Panc1 (cell line): ENCODE results near the gene ROCK2. TPM values are rescaled to one million over a fixed set of nuclear protein-coding genes. Genes with fewer than 3 reads are reported as not detected.

Source experiments
- ATAC-seq: fragments of 200-7000 bp; cut with Tn5 transposase; 2 replicates; pipeline ENCODE4 v1.9.1; 2020; ENCODE audit warnings: mild to moderate bottlenecking, moderate library complexity
- BruUV-seq: library from RNA; stranded (reverse); fragments of 400-500 nt; replicated peaks from 2 replicates; lab custom pipeline; 2021; lab: Mats Ljungman, UMichigan
- CTCF ChIA-PET: fragments of 300-600 bp; sonication (Branson Sonifier 250); formaldehyde crosslinking; loops from one replicate; lab custom pipeline; 2022; ENCODE audit warnings: antibody characterized with exemption; lab: Charles Lee
- POLR2A ChIA-PET: fragments of 300-600 bp; sonication (Branson Sonifier 250); formaldehyde crosslinking; loops from one replicate; lab custom pipeline; 2022; ENCODE audit warnings: antibody characterized with exemption; lab: Charles Lee
- DNase-seq: peaks from one replicate; pipeline ENCODE4 v3.0.0-alpha.2; 2010; ENCODE audit warnings: low read depth, low spot score
- H3K27ac ChIP-seq: 2 replicates; pipeline ENCODE4 v1.5.1; 2011; ENCODE audit warnings: mild to moderate bottlenecking, low read length, inconsistent platforms
- H3K27me3 ChIP-seq: fragments of 200-500 bp; sonication (Bioruptor generic); 2 replicates; pipeline ENCODE4 v1.6.0; 2014; ENCODE audit warnings: low read length, inconsistent platforms; ENCODE audit not compliant: control insufficient read depth, insufficient read depth
- H3K36me3 ChIP-seq: fragments of 200-500 bp; sonication (Bioruptor generic); 2 replicates; pipeline ENCODE4 v1.5.1; 2014; ENCODE audit warnings: inconsistent platforms, mild to moderate bottlenecking, low read length, moderate library complexity; ENCODE audit not compliant: control insufficient read depth, insufficient read depth
- H3K4me1 ChIP-seq: 2 replicates; pipeline ENCODE4 v1.5.1; 2011; ENCODE audit warnings: inconsistent platforms, mild to moderate bottlenecking, low read length, moderate library complexity; ENCODE audit not compliant: control insufficient read depth, insufficient read depth
- H3K4me3 ChIP-seq, 2 experiments: 2 replicates each; pipeline ENCODE4 v1.5.1; 2011 to 2012; ENCODE audit warnings: low read depth in 2 of 2, low read length in 2 of 2, mild to moderate bottlenecking in 2 of 2, inconsistent platforms in 1 of 2, moderate library complexity in 1 of 2
- H3K9me3 ChIP-seq: fragments of 200-500 bp; sonication (Bioruptor generic); 2 replicates; pipeline ENCODE4 v1.5.1; 2014; ENCODE audit warnings: low read depth, mild to moderate bottlenecking, inconsistent platforms, low read length, moderate library complexity; ENCODE audit not compliant: control insufficient read depth, insufficient read depth
- POLR2AphosphoS5 ChIP-seq: IDR thresholded peaks from 2 replicates; pipeline ENCODE4 v1.6.1; 2012; ENCODE audit warnings: mild to moderate bottlenecking, low read depth, low read length, moderate library complexity
- SIN3A ChIP-seq: IDR thresholded peaks from 2 replicates; pipeline ENCODE4 v1.6.1; 2012; ENCODE audit warnings: low read depth, mild to moderate bottlenecking, low read length, moderate library complexity, borderline replicate concordance; ENCODE audit not compliant: insufficient read depth
- TCF7L2 ChIP-seq: IDR thresholded peaks from 2 replicates; pipeline ENCODE4 v1.6.1; 2011; ENCODE audit warnings: mild to moderate bottlenecking, low read depth, low read length, inconsistent platforms
- in situ Hi-C: cut with HindIII; loops from 2 replicates; pipeline ENCODE4 v1.10.0; 2016; ENCODE audit warnings: low sequenced_read_pairs, low pct_unique_long_range_greater_than_20kb
- intact Hi-C: fragments of 100-400 bp; cut with micrococcal nuclease; formaldehyde crosslinking; loops from one replicate; pipeline ENCODE4 v1.10.0; 2022; ENCODE audit not compliant: unreplicated experiment
- total RNA-seq: library from RNA; stranded (reverse); gene quantifications from one replicate; pipeline ENCODE4 v1.2.1, GENCODE V29; 2021; ENCODE audit not compliant: unreplicated experiment
- TF ChIP-seq, protein P1 (sequence below), 2 experiments: IDR thresholded peaks; 2 replicates each; pipeline ENCODE4 v1.6.1; 2011 to 2012; ENCODE audit warnings: low read depth in 2 of 2, control low read depth in 1 of 2, low read length in 1 of 2, mild to moderate bottlenecking in 1 of 2, moderate library complexity in 1 of 2; ENCODE audit not compliant: insufficient read depth in 1 of 2
- TF ChIP-seq, protein P2 (sequence below): fragments of 450-650 bp; IDR thresholded peaks from 2 replicates; pipeline ENCODE4 v1.5.1; 2017; ENCODE audit warnings: mild to moderate bottlenecking

ROCK2 gene
- total RNA-seq, 1 experiment from 2014 or later: 47.9 TPM

DNA sequence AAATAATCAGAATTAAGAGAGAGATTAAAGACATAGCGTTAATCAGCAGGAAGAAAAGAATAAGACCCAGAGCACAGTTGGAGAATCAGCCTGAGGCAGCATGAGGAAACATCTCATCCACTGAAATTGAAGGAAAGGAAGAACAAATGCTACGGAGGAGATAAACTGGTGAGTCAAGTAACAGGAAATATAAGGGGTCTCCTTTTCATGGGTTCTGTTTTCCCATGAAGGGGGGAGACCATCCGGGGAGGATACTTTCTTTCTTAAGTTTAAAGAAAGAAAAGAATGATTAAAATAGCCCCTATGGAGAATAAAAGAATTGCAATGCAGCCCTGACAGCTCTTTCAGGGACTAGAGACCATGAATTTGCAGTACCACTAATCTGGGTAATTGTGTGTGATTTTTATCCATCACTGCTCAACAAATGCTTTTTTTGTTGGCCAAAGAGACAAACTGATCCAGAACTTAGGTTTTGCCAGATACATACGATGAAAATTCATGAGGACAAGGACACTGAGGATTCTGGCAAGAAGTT lies 17.7 kb downstream of the ROCK2 start:
- Histone ChIP-seq H3K4me3 (no peak overlapping the region), H3K27ac (no peak overlapping the region), H3K36me3 (no peaks in the 10 kb centered on the region), H3K4me1 (peaks cover 5% of the 10 kb centered on the region; the same call in 1 of the 2 replicates), H3K27me3 (no peaks in the 10 kb centered on the region), H3K9me3 (no peaks in the 10 kb centered on the region)
- intact Hi-C loops (no loop called here), in situ Hi-C loops (no loop called here)
- BruUV-seq: no TSS peak
- CTCF ChIA-PET: no interaction called here
- TF ChIP-seq, protein P1, sequence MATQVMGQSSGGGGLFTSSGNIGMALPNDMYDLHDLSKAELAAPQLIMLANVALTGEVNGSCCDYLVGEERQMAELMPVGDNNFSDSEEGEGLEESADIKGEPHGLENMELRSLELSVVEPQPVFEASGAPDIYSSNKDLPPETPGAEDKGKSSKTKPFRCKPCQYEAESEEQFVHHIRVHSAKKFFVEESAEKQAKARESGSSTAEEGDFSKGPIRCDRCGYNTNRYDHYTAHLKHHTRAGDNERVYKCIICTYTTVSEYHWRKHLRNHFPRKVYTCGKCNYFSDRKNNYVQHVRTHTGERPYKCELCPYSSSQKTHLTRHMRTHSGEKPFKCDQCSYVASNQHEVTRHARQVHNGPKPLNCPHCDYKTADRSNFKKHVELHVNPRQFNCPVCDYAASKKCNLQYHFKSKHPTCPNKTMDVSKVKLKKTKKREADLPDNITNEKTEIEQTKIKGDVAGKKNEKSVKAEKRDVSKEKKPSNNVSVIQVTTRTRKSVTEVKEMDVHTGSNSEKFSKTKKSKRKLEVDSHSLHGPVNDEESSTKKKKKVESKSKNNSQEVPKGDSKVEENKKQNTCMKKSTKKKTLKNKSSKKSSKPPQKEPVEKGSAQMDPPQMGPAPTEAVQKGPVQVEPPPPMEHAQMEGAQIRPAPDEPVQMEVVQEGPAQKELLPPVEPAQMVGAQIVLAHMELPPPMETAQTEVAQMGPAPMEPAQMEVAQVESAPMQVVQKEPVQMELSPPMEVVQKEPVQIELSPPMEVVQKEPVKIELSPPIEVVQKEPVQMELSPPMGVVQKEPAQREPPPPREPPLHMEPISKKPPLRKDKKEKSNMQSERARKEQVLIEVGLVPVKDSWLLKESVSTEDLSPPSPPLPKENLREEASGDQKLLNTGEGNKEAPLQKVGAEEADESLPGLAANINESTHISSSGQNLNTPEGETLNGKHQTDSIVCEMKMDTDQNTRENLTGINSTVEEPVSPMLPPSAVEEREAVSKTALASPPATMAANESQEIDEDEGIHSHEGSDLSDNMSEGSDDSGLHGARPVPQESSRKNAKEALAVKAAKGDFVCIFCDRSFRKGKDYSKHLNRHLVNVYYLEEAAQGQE (IDR thresholded peaks at IDR 0.05; ENCODE audit: insufficient read depth in 1 of 2, low read depth in 2 of 2, low read length in 1 of 2): no peak
- TF ChIP-seq SIN3A (no peak), POLR2AphosphoS5 (no peak), TCF7L2 (no peak)
- TF ChIP-seq, protein P2, sequence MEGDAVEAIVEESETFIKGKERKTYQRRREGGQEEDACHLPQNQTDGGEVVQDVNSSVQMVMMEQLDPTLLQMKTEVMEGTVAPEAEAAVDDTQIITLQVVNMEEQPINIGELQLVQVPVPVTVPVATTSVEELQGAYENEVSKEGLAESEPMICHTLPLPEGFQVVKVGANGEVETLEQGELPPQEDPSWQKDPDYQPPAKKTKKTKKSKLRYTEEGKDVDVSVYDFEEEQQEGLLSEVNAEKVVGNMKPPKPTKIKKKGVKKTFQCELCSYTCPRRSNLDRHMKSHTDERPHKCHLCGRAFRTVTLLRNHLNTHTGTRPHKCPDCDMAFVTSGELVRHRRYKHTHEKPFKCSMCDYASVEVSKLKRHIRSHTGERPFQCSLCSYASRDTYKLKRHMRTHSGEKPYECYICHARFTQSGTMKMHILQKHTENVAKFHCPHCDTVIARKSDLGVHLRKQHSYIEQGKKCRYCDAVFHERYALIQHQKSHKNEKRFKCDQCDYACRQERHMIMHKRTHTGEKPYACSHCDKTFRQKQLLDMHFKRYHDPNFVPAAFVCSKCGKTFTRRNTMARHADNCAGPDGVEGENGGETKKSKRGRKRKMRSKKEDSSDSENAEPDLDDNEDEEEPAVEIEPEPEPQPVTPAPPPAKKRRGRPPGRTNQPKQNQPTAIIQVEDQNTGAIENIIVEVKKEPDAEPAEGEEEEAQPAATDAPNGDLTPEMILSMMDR: no peak
- POLR2A ChIA-PET: no interaction called here
- ATAC-seq (no peak), DNase-seq (no peak)

DNA sequence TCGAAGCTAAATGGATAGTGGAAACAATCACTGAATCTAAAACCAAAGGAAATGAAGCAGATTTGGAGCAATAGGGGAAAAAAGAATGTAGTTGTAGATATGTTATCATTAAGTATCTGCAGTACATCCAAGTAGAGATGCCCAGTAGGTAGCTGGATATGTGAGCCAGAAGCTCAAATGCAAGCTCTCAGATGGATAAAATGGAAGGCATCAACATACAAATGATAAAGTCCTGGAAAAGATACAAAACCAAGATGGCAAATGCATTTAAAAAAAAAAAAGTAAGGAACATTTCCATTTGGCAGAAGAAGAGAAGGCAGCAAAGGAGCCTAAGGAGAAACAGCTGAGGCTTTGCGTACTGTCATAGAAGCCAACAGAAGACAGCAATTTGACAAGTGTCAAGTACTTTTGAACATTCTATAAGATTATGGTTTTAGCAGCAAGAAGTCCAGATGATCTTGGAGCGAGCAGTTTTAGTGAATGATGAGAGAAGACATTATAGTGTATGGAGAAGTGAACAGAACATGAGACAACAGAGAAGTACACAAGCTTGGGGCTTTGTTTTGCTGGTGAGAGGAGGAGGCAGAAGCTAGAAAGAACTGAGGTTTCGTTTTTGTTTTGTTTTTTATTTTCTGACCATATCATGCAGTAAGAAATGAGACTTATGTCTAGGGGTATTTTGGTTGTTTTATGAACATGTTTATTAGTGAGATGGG lies 18.3 kb downstream of the ROCK2 start:
- POLR2A ChIA-PET: no interaction called here
- in situ Hi-C loops (no loop called here), intact Hi-C loops (no loop called here)
- DNase-seq: no peak
- TF ChIP-seq SIN3A (no peak), POLR2AphosphoS5 (no peak), TCF7L2 (no peak)
- TF ChIP-seq, protein P1 (IDR thresholded peaks at IDR 0.05; ENCODE audit: insufficient read depth in 1 of 2, low read depth in 2 of 2, low read length in 1 of 2): no peak
- TF ChIP-seq, protein P2: no peak
- Histone ChIP-seq H3K36me3 (no peaks in the 10 kb centered on the region), H3K9me3 (no peaks in the 10 kb centered on the region), H3K27me3 (no peaks in the 10 kb centered on the region), H3K4me1 (peaks cover 5% of the 10 kb centered on the region; the same call in 1 of the 2 replicates), H3K27ac (no peak overlapping the region), H3K4me3 (no peak overlapping the region)
- ATAC-seq: no peak
- CTCF ChIA-PET: no interaction called here
- no TSS peak for BruUV-seq
